GF-D8 (cell line): ENCODE results near the gene HADHA.
A peak's percentile ranks its signal among the peaks of the same experiment; 100 is the strongest.
"Not testable (repeated sequence)": the region's sequence is repeated elsewhere in the genome, so short reads cannot be mapped to it uniquely, and the experiment has no call there.

ENCODE experiments used
- DNase-seq: peaks from one replicate; lab custom pipeline; 2025; lab: John Stamatoyannopoulos, UW

HADHA gene

DNA sequence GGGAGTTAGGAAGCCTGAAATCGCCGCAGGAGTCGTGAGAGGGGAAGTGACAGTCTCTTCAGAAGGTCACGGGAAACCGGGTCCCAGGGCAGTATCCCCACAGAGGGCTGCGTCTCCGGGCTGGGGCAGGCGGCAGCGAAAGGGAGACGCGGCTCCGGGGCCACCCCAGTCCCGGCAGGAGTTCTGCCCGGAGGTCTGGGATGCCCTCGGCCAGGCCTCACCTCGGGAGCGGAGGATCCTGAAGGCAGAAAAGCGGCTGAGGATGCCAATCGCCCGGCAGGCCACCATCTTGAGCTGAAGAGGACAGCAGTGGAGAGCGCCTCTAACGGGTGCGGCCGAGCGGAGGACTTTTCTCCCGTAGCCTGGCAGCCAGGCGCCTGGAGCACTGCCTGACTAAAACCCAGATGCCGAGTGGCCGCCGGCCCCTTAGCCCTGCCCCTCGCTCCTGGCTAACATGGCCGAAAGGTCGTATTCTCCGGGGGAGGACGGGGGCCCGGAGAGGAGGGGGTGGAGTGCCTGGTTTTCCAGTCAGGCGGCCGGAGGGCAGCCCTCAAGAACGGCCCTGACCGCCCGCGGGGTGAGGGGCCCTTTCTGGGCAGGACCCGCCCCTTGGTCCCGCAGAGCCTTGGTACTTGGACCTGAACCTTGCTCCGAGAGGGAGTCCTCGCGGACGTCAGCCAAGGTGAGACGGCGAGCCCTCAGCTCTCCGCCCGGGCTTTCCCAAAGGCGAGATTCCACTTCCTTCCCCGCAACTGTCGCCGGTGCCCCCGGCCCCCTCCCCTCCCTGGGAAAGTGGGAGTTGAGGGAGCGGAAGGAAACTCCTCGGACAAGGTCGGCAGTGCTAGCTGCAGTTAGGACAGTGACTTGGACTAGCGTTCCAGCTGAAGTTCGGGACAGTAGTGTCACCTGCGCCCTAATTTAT lies at the start of gene HADHA, which contains the start of gene HADHB:
HADHA (minus strand) TSS at position 324 of the 922 bp plus-strand sequence; CDS start at position 288, 36 bp downstream.
HADHB (plus strand) TSS at position 631 of the 922 bp plus-strand sequence. CDS start 9,316 bp downstream, outside the sequence.
- DNase-seq: peak; percentile 80

DNA sequence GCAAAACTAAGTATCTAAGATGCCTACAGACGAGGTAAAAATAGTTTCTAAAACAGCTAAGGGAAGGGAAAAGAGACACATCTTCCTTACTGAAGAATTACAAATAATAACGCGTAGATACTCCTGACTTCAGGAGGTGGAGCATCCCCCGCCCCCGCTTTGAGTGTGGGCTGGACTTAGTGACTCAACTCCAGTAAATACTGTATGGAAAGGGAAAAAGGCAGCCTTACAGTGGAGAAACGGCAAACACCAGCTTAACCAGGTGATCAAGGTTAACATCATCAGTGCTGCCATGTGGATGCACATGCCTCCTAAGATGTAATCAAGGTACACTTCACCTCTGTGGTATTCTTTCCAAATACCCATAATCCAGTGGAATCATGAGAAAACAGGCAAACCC lies 48.2 kb upstream of the HADHA start:
- DNase-seq: no peak

DNA sequence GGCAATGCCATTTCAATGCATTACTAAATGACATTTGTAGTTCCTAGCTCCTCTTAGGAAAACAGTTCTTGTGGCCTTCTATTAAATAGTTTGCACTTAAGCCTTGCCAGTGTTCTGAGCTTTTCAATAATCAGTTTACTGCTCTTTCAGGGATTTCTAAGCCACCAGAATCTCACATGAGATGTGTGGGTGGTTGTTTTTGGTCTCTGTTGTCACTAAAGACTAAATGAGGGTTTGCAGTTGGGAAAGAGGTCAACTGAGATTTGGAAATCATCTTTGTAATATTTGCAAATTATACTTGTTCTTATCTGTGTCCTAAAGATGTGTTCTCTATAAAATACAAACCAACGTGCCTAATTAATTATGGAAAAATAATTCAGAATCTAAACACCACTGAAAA lies 45.6 kb upstream of the HADHA start:
- DNase-seq: no peak

DNA sequence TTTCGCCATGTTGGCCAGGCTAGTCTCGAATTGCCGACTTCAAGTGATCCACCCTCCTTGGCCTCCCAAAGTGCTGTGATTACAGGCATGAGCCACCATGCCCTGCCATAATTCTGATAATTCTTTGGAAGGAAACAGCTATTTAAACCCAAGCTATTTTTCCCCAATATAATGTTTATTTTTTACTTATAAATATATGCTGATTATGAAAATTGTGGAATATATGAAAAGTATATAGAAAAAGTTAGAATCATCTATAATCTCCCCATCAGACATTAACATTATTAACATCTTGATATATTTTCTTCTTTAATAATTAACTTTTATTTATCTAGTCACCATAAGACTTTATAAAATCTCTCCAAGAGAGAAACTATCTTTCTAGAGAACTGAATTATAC lies 41.5 kb upstream of the HADHA start:
- DNase-seq: no peak

DNA sequence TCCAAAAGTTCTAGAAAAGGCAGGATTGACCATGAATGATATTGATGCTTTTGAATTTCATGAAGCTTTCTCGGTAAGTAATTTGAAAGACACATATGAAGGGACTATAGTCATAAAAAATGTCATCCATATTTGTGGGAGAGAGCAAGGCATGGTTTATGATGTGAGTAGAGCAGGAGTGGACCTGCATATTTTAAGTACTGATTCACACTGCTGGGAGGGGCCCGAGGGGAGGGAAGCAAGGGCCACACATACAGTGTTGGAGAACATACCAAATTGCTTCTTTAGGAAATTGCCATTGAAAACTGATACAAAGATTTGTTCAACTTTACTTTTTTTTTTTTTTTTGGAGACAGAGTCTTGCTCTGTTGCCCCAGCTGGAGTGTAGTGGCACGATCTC lies 39.7 kb upstream of the HADHA start:
- no peak for DNase-seq

DNA sequence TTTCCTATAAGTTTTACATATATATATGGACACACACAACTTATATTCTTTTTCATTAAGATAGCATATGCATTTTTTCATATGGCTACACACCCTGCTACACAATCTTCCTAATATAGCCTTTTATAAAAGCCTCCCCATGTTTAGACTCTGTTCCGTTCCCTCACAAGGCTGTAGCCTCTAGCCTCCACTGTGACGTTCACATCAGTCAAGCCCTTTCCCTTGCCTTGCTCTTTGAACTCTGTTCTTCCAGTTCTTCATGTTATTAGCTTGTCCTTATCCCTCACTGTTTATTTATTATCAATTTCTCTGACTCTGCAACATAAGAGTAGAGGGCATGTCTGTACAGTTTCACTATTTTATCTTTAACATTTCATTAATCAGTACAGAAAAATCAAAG lies 39.2 kb upstream of the HADHA start:
- no peak for DNase-seq

DNA sequence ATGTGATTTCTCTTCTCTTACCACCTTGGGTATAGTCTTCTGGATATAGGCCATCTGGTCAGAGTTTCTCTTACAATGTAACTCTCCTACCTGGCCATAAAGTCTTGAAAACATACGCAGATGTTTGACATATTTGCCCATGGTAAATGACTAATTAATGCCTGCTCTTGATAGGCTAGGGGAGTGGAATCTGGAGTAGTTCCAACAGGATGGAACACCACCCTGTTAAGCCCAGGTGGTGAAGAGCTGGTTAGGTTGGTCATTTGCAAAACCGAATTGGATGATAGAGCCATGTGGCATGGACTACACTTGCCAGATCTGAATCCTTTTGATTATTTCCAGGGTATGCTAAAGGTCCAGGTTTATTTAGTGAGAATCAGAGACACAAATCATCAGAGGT lies 36.8 kb upstream of the HADHA start:
- DNase-seq: no peak

DNA sequence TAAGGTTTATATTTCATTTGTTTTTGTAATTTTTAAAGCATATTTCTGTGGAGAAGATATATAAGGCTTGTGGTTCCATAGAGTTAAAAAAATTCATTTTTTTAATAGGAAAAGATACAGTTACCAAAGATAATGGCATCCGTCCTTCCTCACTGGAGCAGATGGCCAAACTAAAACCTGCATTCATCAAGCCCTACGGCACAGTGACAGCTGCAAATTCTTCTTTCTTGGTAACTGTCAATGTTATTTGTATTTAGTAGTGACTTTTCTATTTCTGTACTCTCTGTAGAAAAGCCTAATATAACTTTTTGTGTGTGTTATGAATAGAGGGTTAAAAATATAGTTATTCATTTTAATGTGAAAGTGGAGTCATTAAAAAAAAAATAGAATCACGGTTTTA lies 35.5 kb upstream of the HADHA start:
- DNase-seq: no peak

DNA sequence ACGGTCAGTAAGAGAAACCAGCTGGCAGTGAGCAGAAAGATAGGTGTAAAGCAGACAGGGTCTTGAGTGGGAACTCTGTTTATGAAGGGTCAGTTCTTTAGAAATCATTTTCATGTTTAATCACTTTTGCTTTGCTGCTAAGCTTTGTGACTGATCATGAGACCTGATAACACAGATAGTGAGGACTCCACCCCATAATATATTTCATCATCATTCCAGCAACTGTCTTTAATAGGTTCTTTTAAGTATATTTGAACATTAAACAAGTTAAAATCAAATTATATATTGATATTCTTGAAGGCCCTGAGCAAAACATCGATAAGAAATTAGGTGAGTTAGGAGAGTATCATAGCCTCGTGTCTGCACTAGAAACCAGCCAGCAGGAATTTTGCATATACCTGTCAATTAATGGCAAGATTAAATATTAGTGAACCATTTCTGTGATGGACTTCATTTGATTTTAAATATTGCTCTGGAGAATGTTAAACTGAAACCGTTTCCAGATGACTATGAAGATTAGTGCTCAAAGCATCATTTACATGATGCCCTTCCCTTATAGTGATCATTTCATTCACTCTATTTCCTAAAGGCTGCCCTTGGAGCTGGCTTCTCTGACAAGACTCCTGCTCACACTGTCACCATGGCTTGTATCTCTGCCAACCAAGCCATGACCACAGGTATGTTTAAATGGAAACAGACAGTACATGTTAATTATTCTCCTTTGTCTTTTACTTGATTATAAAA lies 32.2 kb upstream of the HADHA start:
- no peak for DNase-seq

DNA sequence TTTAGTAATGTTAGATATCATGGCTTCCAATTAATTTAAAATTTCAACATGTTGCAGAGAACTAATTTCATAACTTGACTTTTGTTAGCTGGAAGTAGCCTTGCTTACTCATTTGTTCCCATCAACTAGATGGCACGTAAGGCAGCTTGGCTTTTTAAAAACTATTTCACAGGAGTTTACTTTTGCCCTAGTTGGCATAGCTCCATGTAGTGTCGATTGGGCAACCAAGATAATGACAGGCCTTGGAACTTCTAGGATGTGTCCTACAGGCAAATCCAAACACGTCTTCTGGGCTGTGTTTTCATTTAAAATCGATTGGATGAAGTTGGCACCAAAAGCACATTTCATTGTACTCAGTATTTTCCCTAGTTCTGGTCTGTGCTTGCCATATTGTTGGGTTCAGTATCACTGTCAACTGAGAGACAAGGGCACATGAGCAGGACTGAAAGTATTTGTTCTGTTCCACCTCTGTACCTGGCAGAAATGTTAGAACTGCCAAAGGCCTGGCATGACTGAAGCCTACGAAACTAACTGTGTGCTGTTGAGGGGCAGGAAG lies 29.7 kb upstream of the HADHA start:
- DNase-seq: no peak

DNA sequence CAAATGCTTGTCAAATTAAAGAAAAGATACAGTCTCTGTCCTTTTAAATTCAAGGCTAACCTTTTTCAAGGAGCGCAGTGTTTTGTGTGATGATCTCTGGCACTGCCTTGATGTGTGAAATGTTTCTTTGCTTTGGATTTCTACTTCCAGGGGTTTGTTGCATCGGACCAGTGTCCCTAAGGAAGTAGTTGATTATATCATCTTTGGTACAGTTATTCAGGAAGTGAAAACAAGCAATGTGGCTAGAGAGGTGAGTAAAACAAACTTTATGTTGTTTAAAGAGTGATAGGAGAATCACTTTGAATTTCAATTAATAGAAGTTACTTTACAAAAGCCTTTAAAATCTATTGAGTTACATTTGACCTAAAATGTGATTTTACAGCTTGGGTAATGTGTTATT lies 29.1 kb upstream of the HADHA start:
- no peak for DNase-seq

DNA sequence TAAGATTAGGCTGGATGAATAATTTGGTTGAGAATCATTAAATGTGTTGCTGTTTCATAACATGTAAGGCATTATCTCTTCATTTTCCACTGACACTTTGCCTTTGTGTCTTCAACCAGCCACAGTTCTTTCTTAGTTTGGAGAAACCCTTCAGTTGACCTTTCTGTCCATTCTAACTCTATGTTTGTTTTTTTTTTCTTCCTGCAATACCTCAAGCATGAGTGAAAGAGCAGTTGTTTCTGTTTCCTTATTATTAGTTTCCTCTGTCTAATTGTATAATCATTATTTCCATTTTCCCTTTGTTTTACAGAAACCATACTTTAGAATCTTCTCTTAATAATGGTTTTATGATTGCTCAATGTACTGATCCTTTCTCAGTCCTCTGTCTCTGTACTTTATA lies 25.9 kb upstream of the HADHA start:
- DNase-seq: no peak

DNA sequence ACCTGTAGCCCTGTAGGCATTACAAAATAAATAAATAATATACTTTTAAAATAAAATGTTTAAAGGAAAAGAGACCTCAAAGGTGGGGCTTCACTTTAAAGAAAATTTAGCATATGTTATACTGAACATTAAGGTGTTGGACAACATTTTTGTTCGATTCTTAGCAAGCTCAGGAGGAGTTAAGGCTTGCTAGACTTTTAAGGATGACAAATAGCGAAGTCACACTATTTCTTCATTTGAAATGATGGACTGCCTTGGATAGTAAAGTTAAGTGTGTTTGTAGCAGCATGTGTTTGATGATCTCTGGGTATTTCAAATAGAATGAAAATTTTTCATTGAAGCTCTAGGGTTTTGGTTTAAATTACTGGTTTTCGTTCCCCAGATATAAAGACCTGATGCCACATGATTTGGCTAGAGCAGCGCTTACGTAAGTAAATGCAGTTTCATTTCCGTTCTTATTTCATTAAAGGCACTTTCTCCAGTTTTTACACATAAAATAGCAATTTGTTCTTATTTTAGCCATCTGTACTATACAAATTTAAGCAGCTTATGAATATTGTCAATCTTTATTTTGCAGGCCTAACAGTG lies 25.2 kb upstream of the HADHA start:
- DNase-seq: no peak

DNA sequence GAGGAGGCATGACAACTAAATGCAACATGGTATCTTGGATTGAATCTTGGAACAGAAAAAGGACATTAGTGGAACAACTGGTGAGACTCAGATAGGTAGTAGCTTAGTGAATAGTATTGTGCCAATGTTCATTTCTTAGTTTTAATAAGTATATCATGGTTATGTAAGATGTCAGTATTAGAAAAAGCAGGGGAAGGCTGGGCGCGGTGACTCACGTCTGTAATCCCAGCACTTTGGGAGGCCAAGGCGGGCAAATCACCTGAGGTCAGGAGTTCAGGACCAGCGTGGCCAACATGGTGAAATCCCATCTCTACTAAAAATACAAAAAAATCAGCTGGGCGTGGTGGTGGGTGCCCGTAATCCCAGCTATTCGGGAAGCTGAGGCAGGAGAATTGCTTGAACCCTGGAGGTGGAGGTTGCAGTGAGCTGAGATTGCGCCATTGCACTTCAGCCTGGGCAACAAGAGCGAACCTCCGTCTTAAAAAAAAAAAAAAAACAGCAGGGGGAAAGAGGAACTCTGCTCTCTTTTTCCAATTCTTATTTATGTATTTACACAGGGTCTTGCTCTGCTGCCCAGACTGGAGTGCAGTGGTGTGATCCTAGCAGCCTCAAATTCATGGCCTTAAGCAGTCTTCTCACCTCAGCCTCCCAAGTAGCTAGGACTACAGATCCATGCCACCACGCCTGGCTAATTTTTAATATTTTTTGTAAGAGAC lies 24.4 kb upstream of the HADHA start:
- DNase-seq: not testable (repeated sequence)

DNA sequence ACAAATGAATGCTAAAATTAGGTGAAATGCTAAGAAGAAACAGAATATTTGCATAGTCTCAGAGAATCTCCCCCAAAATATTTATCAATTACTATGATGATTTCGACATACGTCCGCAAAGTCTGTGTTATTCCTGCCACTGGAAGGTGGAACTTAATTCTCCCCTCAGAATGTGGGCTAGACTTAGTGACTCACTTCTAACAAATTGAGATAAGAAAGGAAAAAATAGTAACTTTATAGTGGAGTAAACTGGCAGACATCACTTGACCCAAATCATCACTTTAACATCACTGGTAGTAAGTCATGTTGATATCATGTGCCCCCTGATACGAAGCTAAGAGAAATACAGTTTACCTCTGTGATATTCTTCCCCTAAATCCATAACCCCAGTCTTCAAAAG lies 23.8 kb upstream of the HADHA start:
- no peak for DNase-seq

DNA sequence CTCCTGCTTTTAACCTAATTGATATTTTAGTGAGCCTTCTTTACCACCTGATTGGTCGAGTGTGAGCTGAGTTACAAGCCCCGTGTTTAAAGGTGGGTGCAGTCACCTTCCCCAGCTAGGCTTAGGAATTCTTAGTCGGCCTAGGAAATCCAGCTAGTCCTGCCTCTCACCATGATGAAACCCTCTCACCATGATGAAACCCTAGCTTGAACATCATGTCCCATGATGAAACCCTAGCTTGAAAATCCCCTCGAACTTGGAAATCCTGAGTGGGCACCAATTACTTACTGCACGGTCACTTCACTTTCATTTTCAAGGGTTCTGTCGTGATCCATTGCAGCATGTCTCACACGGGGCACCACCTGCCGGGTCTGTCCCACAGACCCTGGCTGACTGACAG lies 14.4 kb upstream of the HADHA start:
- not testable (repeated sequence) for DNase-seq

DNA sequence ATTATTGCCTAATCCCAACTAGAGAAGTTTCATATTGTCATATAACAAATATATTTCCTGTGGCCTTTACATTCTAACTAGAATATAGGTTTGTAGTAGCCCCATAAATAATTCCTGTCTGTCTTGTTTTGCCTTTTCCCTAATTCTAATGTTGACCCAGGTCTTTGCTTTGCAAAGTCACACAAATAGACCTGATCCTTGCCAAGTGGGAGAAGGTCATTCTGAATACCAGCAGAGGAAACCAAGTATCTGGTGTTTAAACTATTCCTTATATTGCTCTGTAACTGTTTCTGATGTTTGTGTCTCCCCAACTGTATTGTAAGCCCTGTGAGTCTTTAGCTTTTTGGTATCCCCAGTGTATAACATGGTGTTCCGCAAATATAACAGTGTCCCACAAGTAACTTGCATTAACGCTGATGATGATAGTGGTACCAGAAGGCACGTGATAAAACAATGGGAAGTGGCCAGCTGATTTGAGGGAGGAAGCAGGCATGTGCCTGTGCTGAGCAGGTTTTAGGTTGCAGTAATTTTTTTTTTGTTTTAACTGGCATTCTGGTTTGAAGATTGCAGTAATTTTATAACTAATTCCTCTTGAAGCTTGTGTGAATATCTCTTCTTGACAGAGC lies 11.4 kb upstream of the HADHA start:
- no peak for DNase-seq

DNA sequence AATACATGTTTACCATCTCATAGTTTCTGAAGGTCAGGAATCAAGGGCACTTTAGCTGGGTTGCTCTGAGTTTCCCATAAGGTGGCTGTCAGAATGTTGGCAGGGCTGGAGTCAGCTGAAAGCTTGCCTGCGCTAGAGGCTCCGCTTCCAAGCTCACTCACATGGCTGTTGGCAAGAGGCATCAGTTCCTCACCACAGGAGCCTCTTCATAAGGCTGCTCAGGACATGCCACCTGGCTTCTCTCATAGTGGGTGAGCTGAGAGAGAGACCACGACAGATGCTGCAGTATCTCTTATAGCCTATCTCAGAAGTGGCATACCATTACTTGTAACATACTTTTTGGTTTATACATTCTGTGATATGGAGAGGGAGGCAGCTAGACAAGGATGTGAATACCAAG lies 7.5 kb upstream of the HADHA start:
- no peak for DNase-seq

DNA sequence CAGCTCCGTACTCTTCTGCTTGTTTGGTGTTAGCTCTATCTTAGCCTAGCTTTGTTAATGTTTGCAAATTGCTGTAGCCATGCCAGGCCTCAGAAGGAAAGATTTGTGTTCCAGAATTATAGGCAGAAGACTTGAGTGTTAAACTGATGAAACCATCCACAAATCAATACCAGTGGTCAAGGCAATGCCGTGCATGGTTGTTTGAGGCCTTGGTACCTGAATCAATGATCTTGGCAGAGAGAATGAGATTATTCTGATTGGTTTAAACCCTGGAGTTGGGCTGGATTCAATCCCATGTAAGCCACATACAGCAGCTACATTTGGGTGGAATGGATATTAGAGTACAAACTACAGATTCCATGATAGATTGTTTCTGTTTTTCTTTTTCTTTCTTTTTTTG lies 5.2 kb upstream of the HADHA start:
- no peak for DNase-seq

DNA sequence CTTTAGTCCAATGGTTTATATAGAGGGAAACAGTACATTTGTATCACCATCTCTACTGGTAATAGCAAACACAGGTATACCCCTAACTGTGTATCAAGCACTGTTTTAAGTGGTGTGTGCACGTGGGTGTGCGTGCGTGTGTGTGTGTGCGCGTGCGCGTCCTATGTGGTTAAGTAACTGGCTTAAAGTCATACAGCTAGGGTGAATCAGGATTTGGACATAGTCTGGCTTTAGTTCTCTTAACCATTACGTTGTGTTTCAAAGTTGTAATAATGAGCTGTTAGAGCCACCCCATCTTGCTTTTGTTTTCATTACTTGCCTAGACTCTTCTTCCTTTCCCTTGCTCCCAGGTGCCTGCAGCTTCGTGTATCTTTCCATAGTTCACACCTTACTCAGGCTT lies 2.4 kb upstream of the HADHA start:
- peak; percentile 58 for DNase-seq

DNA sequence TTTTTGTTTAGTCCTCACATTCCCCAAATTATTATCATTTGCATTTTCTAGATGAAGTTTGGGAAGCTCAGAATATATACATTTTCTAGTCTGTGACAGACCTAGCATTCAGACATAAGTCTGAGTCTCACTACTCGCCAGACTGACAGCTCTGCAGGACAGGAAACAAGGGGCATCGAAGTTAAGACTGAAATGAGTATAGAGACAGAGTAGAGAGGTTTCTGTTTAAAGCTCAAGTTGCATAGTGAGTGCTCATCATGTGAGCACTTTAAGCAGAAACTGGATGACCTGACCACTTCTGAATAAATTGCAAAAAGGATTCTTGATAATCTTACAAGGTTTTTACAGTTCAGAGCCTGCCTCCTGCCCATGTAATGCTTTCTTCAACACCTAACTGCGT lies 1.4 kb upstream of the HADHA start:
- DNase-seq: no peak
